Neural cell (in vitro differentiated cells): ENCODE measurements around the gene PGS1.

Source experiments
- EP300 ChIP-seq: fragments of 450-650 bp; conservative IDR thresholded peaks from 2 replicates; pipeline ENCODE4 v1.6.1; 2014; ENCODE audit warnings: antibody characterized with exemption, mild to moderate bottlenecking, moderate library complexity; ENCODE audit not compliant: poor library complexity, severe bottlenecking
- EZH2 ChIP-seq: fragments of 200-600, 300-800 bp; shearing (Covaris generic), sonication (generic); IDR thresholded peaks from 2 replicates; pipeline ENCODE4 v1.6.1; 2014; ENCODE audit warnings: antibody characterized with exemption, low read length, borderline replicate concordance, mild to moderate bottlenecking; ENCODE audit not compliant: insufficient read depth, poor library complexity, severe bottlenecking
- MXI1 ChIP-seq: fragments of 450-650 bp; conservative IDR thresholded peaks from 2 replicates; pipeline ENCODE4 v1.6.1; 2014; ENCODE audit warnings: antibody characterized with exemption, mild to moderate bottlenecking; ENCODE audit not compliant: poor library complexity, severe bottlenecking
- POLR2AphosphoS5 ChIP-seq: IDR thresholded peaks from 2 replicates; pipeline ENCODE4 v1.6.1; 2012
- RAD21 ChIP-seq: fragments of 450-650 bp; conservative IDR thresholded peaks from 2 replicates; pipeline ENCODE4 v1.6.1; 2014; ENCODE audit warnings: antibody characterized with exemption, mild to moderate bottlenecking, moderate library complexity
- TAF1 ChIP-seq: IDR thresholded peaks from 2 replicates; pipeline ENCODE4 v1.6.1; 2012; ENCODE audit warnings: low read depth
- TF ChIP-seq, protein P1 (sequence below): fragments of 450-650 bp; IDR thresholded peaks from 2 replicates; pipeline ENCODE4 v1.5.1; 2014; ENCODE audit warnings: antibody characterized with exemption, mild to moderate bottlenecking, moderate library complexity; ENCODE audit not compliant: poor library complexity, severe bottlenecking
- TF ChIP-seq, protein P2 (sequence below): IDR thresholded peaks from 2 replicates; pipeline ENCODE4 v1.6.1; 2012; ENCODE audit warnings: borderline replicate concordance

DNA sequence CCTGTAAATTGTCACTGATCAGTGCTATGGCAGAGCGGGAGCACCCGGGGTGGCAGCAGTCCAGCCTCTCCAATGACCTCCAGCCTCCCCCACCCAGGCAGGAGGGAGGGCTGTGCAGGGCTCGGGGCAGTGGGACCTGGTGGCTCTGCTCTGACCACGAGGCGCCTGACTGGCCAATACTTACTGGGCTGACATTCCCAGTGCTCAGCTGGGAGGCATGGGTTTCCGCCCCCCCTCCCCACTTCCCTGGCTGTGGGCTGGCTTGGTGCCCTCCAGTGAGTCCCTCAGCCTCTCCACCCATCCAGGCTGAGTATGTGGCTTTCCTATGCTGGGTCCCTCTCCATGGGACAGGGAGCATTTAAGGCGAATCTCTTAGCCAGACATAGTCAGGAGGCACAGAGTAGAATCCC lies 21.3 kb upstream of the PGS1 start:
- TF ChIP-seq, protein P1, sequence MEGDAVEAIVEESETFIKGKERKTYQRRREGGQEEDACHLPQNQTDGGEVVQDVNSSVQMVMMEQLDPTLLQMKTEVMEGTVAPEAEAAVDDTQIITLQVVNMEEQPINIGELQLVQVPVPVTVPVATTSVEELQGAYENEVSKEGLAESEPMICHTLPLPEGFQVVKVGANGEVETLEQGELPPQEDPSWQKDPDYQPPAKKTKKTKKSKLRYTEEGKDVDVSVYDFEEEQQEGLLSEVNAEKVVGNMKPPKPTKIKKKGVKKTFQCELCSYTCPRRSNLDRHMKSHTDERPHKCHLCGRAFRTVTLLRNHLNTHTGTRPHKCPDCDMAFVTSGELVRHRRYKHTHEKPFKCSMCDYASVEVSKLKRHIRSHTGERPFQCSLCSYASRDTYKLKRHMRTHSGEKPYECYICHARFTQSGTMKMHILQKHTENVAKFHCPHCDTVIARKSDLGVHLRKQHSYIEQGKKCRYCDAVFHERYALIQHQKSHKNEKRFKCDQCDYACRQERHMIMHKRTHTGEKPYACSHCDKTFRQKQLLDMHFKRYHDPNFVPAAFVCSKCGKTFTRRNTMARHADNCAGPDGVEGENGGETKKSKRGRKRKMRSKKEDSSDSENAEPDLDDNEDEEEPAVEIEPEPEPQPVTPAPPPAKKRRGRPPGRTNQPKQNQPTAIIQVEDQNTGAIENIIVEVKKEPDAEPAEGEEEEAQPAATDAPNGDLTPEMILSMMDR, result no peak
- TF ChIP-seq EZH2 (no peak), MXI1 (no peak), EP300 (no peak), RAD21 (no peak), POLR2AphosphoS5 (no peak), TAF1 (no peak)
- TF ChIP-seq, protein P2, sequence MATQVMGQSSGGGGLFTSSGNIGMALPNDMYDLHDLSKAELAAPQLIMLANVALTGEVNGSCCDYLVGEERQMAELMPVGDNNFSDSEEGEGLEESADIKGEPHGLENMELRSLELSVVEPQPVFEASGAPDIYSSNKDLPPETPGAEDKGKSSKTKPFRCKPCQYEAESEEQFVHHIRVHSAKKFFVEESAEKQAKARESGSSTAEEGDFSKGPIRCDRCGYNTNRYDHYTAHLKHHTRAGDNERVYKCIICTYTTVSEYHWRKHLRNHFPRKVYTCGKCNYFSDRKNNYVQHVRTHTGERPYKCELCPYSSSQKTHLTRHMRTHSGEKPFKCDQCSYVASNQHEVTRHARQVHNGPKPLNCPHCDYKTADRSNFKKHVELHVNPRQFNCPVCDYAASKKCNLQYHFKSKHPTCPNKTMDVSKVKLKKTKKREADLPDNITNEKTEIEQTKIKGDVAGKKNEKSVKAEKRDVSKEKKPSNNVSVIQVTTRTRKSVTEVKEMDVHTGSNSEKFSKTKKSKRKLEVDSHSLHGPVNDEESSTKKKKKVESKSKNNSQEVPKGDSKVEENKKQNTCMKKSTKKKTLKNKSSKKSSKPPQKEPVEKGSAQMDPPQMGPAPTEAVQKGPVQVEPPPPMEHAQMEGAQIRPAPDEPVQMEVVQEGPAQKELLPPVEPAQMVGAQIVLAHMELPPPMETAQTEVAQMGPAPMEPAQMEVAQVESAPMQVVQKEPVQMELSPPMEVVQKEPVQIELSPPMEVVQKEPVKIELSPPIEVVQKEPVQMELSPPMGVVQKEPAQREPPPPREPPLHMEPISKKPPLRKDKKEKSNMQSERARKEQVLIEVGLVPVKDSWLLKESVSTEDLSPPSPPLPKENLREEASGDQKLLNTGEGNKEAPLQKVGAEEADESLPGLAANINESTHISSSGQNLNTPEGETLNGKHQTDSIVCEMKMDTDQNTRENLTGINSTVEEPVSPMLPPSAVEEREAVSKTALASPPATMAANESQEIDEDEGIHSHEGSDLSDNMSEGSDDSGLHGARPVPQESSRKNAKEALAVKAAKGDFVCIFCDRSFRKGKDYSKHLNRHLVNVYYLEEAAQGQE, result no peak
